Measurements from ENCODE around the gene ECI2. TPM values are rescaled to one million over a fixed set of nuclear protein-coding genes. Genes with fewer than 3 reads are reported as not detected.
A peak's percentile ranks its signal among the peaks of the same experiment; 100 is the strongest.

The ECI2 gene
- total and polyA plus RNA-seq, 2 of the 13 experiments (the other 11 are each of a cell fraction or from before 2014, with no cell fraction given) = 78.5 to 228 TPM

DNA sequence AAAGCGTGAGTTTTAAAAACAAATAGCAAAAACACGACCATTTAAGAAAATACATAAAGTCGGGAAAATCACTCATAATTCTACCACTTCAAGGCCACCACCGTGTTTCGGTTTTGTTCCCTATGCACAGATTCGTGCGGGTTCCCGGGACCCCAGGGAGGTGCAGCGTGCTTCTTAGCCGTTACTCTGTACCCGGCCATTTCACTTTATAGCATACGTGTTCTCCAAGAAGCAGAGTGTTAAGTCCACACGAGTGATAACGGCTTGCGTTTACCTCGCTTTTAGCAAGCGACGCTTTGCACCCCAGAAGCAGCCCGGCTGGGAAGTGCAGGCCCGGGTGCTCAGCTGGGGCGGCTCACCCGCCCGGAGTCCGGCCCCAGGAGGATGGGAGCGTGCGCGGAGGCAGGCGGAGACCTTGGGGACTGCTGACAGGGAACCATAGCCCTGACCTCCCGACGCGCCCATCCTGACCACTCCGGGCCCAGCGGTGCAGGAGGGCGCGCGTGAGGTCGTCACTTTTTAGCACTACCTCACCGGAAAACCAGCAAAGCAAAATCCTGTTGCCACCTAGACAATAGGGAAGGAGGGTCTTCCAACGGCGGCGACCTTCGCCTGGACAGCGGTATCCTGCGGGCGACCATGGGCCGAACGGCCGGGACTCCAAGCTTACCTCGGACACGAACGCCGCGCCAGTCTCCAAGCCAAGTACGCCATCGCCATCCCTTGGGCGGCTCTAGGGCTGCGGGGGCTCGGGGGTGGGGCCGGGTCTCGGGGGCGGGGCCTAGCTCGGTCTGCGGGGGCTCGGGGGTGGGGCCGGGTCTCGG is at the start of gene ECI2 (continued):
- TF ChIP-seq ZFP41 (CRISPR knock-in tag; IDR thresholded peaks at IDR 0.05; ENCODE audit: borderline replicate concordance) (peak; percentile 78; the same call in 1 of the 2 replicates), CC2D1A (CRISPR knock-in tag; IDR thresholded peaks at IDR 0.05) (no peak), PAF1 (CRISPR knock-in tag; IDR thresholded peaks at IDR 0.05) (no peak), ZNF138 (CRISPR knock-in tag; IDR thresholded peaks at IDR 0.05; ENCODE audit: low read depth) (no peak), ZNF530 (CRISPR knock-in tag; IDR thresholded peaks at IDR 0.05; ENCODE audit: low read depth) (no peak), MTA1 (CRISPR knock-in tag; IDR thresholded peaks at IDR 0.05; ENCODE audit: borderline replicate concordance) (peak; percentile 61; the same call in 1 of the 2 replicates), DNMT1 (CRISPR knock-in tag; IDR thresholded peaks at IDR 0.05) (peak; percentile 68; the same call in 1 of the 2 replicates), MAFF (IDR thresholded peaks at IDR 0.05; ENCODE audit: low read depth, low read length) (no peak), ZNF883 (CRISPR knock-in tag; IDR thresholded peaks at IDR 0.05; ENCODE audit: not compliant biosample characterization) (peak; percentile 74), ZIK1 (CRISPR knock-in tag; IDR thresholded peaks at IDR 0.05; ENCODE audit: borderline replicate concordance, low read depth) (0 out of 2 replicates have a peak, but pooled peaks have one; percentile 55), ZNF441 (CRISPR knock-in tag; IDR thresholded peaks at IDR 0.05; ENCODE audit: borderline replicate concordance) (peak; percentile 67; the same call in 1 of the 2 replicates), SP140L (CRISPR knock-in tag; IDR thresholded peaks at IDR 0.05; ENCODE audit: borderline replicate concordance) (no peak), MTF1 (CRISPR knock-in tag; IDR thresholded peaks at IDR 0.05) (no peak), SP4 (CRISPR knock-in tag; IDR thresholded peaks at IDR 0.05) (peak; percentile 79), ZNF451 (CRISPR knock-in tag; IDR thresholded peaks at IDR 0.05) (no peak), SRF (IDR thresholded peaks at IDR 0.05; ENCODE audit: low read depth, low read length) (no peak)
- TF ChIP-seq, protein P1, sequence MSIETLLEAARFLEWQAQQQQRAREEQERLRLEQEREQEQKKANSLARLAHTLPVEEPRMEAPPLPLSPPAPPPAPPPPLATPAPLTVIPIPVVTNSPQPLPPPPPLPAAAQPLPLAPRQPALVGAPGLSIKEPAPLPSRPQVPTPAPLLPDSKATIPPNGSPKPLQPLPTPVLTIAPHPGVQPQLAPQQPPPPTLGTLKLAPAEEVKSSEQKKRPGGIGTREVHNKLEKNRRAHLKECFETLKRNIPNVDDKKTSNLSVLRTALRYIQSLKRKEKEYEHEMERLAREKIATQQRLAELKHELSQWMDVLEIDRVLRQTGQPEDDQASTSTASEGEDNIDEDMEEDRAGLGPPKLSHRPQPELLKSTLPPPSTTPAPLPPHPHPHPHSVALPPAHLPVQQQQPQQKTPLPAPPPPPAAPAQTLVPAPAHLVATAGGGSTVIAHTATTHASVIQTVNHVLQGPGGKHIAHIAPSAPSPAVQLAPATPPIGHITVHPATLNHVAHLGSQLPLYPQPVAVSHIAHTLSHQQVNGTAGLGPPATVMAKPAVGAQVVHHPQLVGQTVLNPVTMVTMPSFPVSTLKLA (IDR thresholded peaks at IDR 0.05) = no peak
- TF ChIP-seq, protein P2, sequence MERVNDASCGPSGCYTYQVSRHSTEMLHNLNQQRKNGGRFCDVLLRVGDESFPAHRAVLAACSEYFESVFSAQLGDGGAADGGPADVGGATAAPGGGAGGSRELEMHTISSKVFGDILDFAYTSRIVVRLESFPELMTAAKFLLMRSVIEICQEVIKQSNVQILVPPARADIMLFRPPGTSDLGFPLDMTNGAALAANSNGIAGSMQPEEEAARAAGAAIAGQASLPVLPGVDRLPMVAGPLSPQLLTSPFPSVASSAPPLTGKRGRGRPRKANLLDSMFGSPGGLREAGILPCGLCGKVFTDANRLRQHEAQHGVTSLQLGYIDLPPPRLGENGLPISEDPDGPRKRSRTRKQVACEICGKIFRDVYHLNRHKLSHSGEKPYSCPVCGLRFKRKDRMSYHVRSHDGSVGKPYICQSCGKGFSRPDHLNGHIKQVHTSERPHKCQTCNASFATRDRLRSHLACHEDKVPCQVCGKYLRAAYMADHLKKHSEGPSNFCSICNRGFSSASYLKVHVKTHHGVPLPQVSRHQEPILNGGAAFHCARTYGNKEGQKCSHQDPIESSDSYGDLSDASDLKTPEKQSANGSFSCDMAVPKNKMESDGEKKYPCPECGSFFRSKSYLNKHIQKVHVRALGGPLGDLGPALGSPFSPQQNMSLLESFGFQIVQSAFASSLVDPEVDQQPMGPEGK (CRISPR knock-in tag; IDR thresholded peaks at IDR 0.05) = no peak
- TF ChIP-seq, protein P3, sequence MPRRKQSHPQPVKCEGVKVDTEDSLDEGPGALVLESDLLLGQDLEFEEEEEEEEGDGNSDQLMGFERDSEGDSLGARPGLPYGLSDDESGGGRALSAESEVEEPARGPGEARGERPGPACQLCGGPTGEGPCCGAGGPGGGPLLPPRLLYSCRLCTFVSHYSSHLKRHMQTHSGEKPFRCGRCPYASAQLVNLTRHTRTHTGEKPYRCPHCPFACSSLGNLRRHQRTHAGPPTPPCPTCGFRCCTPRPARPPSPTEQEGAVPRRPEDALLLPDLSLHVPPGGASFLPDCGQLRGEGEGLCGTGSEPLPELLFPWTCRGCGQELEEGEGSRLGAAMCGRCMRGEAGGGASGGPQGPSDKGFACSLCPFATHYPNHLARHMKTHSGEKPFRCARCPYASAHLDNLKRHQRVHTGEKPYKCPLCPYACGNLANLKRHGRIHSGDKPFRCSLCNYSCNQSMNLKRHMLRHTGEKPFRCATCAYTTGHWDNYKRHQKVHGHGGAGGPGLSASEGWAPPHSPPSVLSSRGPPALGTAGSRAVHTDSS (CRISPR knock-in tag; conservative IDR thresholded peaks at IDR 0.05) = no peak
- TF ChIP-seq, protein P4, sequence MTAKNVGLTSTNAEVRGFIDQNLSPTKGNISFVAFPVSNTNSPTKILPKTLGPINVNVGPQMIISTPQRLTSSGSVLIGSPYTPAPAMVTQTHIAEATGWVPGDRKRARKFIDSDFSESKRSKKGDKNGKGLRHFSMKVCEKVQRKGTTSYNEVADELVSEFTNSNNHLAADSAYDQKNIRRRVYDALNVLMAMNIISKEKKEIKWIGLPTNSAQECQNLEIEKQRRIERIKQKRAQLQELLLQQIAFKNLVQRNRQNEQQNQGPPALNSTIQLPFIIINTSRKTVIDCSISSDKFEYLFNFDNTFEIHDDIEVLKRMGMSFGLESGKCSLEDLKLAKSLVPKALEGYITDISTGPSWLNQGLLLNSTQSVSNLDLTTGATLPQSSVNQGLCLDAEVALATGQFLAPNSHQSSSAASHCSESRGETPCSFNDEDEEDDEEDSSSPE (CRISPR knock-in tag; IDR thresholded peaks at IDR 0.05) = peak; percentile 73

Measured in HepG2 (cell line).